Activated gamma-delta T cell (primary cell): ENCODE results near the gene SERPINB2.
A peak's percentile ranks its signal among the peaks of the same experiment; 100 is the strongest.
"Not testable (repeated sequence)": the region's sequence is repeated elsewhere in the genome, so short reads cannot be mapped to it uniquely, and the experiment has no call there.

ENCODE experiments used
- DNase-seq: peaks from one replicate; lab custom pipeline; 2025; lab: John Stamatoyannopoulos, UW

The SERPINB2 gene

GRCh38 chr18:63936156-63936931 lies 48.8 kb downstream of the SERPINB2 start:
- DNase-seq = peak; percentile 21

DNA sequence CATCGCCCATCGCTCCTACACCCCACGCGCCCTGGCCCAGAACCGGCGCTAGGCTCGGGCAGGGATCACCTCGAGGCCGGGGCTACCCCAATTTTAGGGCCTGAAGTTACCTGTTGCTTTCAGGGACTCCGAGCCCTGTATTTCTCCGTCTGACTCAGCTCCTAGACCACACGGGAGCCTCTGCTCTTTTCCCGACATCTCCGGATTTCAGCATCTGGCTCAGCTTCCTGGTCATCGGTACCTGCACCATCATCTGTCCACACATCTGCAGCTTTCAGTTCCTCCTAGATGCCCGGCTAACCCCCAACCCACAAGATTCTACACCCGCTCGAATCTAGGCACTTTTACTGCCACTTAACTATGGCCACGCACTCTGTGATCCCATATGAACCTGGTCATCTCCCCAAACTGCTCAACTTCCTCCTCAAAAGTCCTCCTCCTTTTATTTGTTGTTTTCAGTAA lies 49.5 kb downstream of the SERPINB2 start:
- DNase-seq = no peak

DNA sequence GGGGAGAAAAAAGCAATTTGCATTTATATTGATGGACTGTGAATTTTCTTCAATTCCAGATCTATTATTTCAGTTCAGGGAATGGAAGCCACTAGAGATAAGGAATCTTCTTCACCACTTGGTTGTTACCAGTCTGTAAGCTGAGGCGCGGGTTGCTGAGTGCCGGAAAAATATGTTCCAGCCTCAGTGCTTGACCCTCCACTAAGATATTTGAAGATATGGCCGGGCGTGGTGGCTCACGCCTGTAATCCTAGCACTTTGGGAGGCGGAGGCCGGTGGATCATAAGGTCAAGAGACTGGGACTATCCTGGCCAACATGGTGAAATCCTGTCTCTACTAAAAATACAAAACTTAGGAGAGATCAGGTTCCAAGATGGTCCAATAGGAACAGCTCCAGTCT lies 52.5 kb downstream of the SERPINB2 start:
- no peak for DNase-seq

DNA sequence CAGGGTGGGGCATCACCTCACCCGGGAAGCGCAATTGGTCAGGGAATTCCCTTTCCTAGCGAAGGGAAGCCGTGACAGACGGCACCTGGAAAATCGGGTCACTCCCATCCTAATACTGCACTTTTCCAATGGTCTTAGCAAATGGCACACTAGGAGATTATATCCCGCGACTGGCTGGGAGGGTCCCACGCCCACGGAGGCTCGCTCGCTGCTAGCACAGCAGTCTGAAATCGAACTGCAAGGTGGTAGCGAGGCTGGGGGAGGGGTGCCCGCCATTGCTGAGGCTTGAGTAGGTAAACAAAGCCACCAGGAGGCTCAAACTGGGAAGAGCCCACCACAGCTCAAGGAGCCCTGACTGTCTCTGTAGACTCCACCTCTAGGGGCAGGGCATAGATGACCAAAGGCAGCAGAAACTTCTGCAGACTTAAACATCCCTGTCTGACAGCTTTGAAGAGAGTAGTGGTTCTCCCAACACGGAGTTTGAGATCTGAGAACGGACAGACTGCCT lies 53.1 kb downstream of the SERPINB2 start:
- not testable (repeated sequence) for DNase-seq

- no peak for DNase-seq
Observed at GRCh38 chr18:63947051-63947790, 59.7 kb downstream of the SERPINB2 start.

DNA sequence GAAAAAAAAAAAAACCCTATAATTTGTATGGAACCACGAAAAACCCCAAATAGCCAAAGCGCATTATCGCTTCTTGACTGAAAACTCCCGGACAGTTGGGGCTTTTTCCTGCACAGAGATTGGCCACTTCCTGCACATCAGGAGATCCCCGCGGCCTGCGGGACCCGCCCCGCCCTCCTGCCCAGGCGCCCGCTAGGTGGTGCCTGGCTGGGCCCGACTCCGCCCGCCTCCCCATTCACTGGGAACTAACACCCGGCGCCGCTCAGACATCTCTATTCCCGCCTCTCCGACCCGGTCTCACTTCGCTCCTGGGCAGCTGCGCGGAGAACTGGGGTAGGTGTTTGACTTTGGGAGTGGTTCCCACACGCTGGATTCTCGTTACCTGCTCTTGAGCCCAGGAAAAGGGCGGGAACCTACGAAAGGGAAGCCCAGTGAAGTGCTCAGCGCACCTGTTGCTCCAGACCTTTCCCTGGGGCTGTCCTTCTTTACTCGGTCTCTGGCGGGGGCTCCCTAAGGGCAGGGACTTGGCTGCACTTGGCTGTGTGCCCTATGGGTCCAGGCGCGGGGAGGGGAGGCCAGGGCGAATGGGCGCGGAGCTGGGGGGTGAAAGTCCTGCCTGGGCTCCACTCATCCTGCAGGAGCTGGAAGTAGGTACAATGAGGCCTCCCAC lies 61.7 kb downstream of the SERPINB2 start, which contains the start of gene HMSD:
TSS of gene HMSD (plus strand) at position 234 of the 670 bp plus-strand sequence. CDS start 4,155 bp downstream, outside the sequence.
- DNase-seq = peak; percentile 22

DNA sequence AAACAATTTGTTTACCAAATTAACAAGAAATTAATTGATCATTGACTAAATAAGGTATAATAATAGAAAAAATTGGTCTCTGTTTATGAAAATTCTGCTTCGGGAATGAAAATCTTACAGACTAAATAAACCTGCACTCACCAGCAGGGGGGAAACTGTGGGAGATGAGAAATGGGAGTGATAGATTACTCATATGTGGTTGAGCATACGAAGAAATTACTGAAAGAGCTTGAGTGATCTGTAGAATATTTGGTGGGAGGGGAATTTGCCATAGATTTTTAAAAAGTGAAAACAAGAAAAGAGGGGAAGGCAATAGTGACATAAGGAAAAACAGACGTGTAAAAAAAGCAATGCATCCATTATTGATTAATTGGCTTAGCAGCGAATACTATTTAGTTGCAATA lies 63.8 kb downstream of the SERPINB2 start:
- no peak for DNase-seq
